GM23338 (cell line): ENCODE measurements around the gene SPON2. TPM values are rescaled to one million over a fixed set of nuclear protein-coding genes. Genes with fewer than 3 reads are reported as not detected.

ENCODE experiments used
- ATAC-seq: fragments of 200-7000 bp; cut with Tn5 transposase; 3 replicates; pipeline ENCODE4 v1.9.1; 2020
- DNase-seq: peaks from one replicate; pipeline ENCODE4 v3.0.0-alpha.2; 2015; ENCODE audit warnings: low spot score
- H2AFZ ChIP-seq: fragments of 200-600 bp; sonication (generic); 2 replicates; pipeline ENCODE4 v1.8.0; 2016; ENCODE audit warnings: antibody characterized with exemption, mild to moderate bottlenecking, moderate library complexity
- H3F3A ChIP-seq: fragments of 200-600 bp; sonication (generic); replicated peaks from 2 replicates; pipeline ENCODE4 v1.8.0; 2017; ENCODE audit warnings: antibody characterized with exemption, mixed run types, low read depth
- H3K27ac ChIP-seq: fragments of 200-600 bp; sonication (generic); 2 replicates; pipeline ENCODE4 v1.6.1; 2016; ENCODE audit warnings: low read depth
- H3K27me3 ChIP-seq: fragments of 200-600 bp; sonication (generic); 2 replicates; pipeline ENCODE4 v1.8.0; 2016; ENCODE audit warnings: mild to moderate bottlenecking, mixed run types, moderate library complexity; ENCODE audit not compliant: insufficient read depth
- H3K36me3 ChIP-seq: fragments of 200-600 bp; sonication (generic); 2 replicates; pipeline ENCODE4 v1.8.0; 2016; ENCODE audit warnings: mild to moderate bottlenecking; ENCODE audit not compliant: insufficient read depth
- H3K4me1 ChIP-seq: fragments of 200-600 bp; sonication (generic); 2 replicates; pipeline ENCODE4 v1.8.0; 2016; ENCODE audit warnings: mild to moderate bottlenecking, moderate library complexity; ENCODE audit not compliant: insufficient read depth
- H3K4me2 ChIP-seq: fragments of 200-600 bp; sonication (generic); 2 replicates; pipeline ENCODE4 v1.7.1; 2017; ENCODE audit warnings: mixed run types
- H3K4me3 ChIP-seq: fragments of 200-600 bp; sonication (generic); 2 replicates; pipeline ENCODE4 v1.6.1; 2016; ENCODE audit warnings: mixed run types
- H3K79me2 ChIP-seq: fragments of 200-600 bp; sonication (generic); replicated peaks from 2 replicates; pipeline ENCODE4 v1.8.0; 2017; ENCODE audit warnings: mild to moderate bottlenecking; ENCODE audit not compliant: insufficient read depth
- H3K9me2 ChIP-seq: fragments of 200-600 bp; sonication (generic); 2 replicates; pipeline ENCODE4 v1.8.0; 2017; ENCODE audit not compliant: insufficient read depth
- H4K20me1 ChIP-seq: fragments of 200-600 bp; sonication (generic); replicated peaks from 2 replicates; pipeline ENCODE4 v1.8.0; 2017; ENCODE audit warnings: mild to moderate bottlenecking; ENCODE audit not compliant: insufficient read depth
- H3K27ac Mint-ChIP-seq: 2 replicates; pipeline ENCODE4 v1.8.0; 2020; ENCODE audit warnings: inconsistent platforms, mild to moderate bottlenecking, moderate library complexity, mixed read lengths
- H3K27me3 Mint-ChIP-seq: 3 replicates; pipeline ENCODE4 v1.8.0; 2022; ENCODE audit warnings: low read depth, mild to moderate bottlenecking, moderate library complexity, mixed read lengths, inconsistent platforms; ENCODE audit not compliant: insufficient read depth, poor library complexity
- H3K36me3 Mint-ChIP-seq: 3 replicates; pipeline ENCODE4 v1.8.0; 2021; ENCODE audit warnings: low read depth, mild to moderate bottlenecking, inconsistent platforms, moderate library complexity, mixed read lengths
- H3K4me1 Mint-ChIP-seq: 3 replicates; pipeline ENCODE4 v1.8.0; 2020; ENCODE audit warnings: mild to moderate bottlenecking, inconsistent platforms, mixed read lengths
- H3K4me3 Mint-ChIP-seq: 3 replicates; pipeline ENCODE4 v1.8.0; 2021; ENCODE audit warnings: moderate library complexity, mild to moderate bottlenecking, inconsistent platforms, mixed read lengths
- H3K9me3 Mint-ChIP-seq: 3 replicates; pipeline ENCODE4 v1.8.0; 2020; ENCODE audit warnings: moderate library complexity, mild to moderate bottlenecking, inconsistent platforms, mixed read lengths
- EZH2 ChIP-seq: fragments of 200-600 bp; sonication (generic); IDR thresholded peaks from one replicate; pipeline ENCODE4 v1.8.0; 2017; ENCODE audit warnings: antibody characterized with exemption, mild to moderate bottlenecking, low read depth; ENCODE audit not compliant: unreplicated experiment
- JUNB ChIP-seq: IDR thresholded peaks from one replicate; pipeline ENCODE4 v1.6.1; 2016; ENCODE audit warnings: antibody characterized with exemption; ENCODE audit not compliant: unreplicated experiment
- REST ChIP-seq: IDR thresholded peaks from one replicate; pipeline ENCODE4 v1.6.1; 2018; ENCODE audit warnings: antibody characterized with exemption; ENCODE audit not compliant: unreplicated experiment
- ZNF331 ChIP-seq: fragments of 250-450 bp; sonication (Bioruptor Pico); IDR thresholded peaks from 2 replicates; pipeline ENCODE4 v1.5.0; 2020; ENCODE audit warnings: low read depth, mild to moderate bottlenecking, moderate library complexity
- polyA plus RNA-seq: library from polyadenylated mRNA; unstranded; fragments of >200 nt; fragmentation: Nextera tagmentation; extraction: Ambion mirVana; gene quantifications from 2 replicates; pipeline ENCODE4 v1.2.1, GENCODE V29; 2016
- total RNA-seq: library from RNA; depleted of rRNA; stranded (reverse); fragments of >200 nt; shearing (Covaris generic); gene quantifications from 2 replicates; pipeline ENCODE4 v1.2.3, GENCODE V29; 2014
- TF ChIP-seq, protein P1 (sequence below), 2 experiments: fragments of 200-600 bp in 1 of 2; sonication (generic) in 1 of 2; conservative IDR thresholded peaks; 2 replicates each; pipeline versions ENCODE4 v1.5.1 to v1.6.1; 2016 to 2017; ENCODE audit warnings: antibody characterized with exemption in 2 of 2, low read depth in 2 of 2, mild to moderate bottlenecking in 2 of 2, moderate library complexity in 1 of 2
- TF ChIP-seq, protein P2 (sequence below): fragments of 250-450 bp; sonication (Bioruptor Pico); IDR thresholded peaks from 2 replicates; pipeline ENCODE4 v1.5.0; 2020; ENCODE audit warnings: mild to moderate bottlenecking, moderate library complexity

The SPON2 gene
- total and polyA plus RNA-seq, 2 experiments from 2014 or later, result 2.1 to 2.4 TPM

GRCh38 chr4:1176398-1177273 is 4.3 kb upstream of the SPON2 start:
- no peaks in the 10 kb centered on the region for H3K4me1 ChIP-seq
- no peak overlapping the region; the same call in 2 of the 3 replicates for H3K4me3 Mint-ChIP-seq
- H3K4me3 ChIP-seq, result no peak overlapping the region
- no peak overlapping the region for H2AFZ ChIP-seq
- H3K9me2 ChIP-seq, result no peaks in the 10 kb centered on the region
- peaks cover 37% of the 10 kb centered on the region for H3K27me3 ChIP-seq
- no peak overlapping the region for H3K4me2 ChIP-seq
- no peaks in the 10 kb centered on the region; the same call in 1 of the 3 replicates for H3K4me1 Mint-ChIP-seq
- H3F3A ChIP-seq, result no peaks in the 10 kb centered on the region
- no peak overlapping the region for H3K27ac ChIP-seq
- H3K27me3 Mint-ChIP-seq, result peaks cover 30% of the 10 kb centered on the region
- H4K20me1 ChIP-seq, result no peaks in the 10 kb centered on the region
- H3K36me3 Mint-ChIP-seq, result peaks cover 3% of the 10 kb centered on the region; the same call in 2 of the 3 replicates
- TF ChIP-seq REST (no peak), JUNB (no peak), ZNF331 (CRISPR knock-in tag) (no peak), EZH2 (no peak)
- TF ChIP-seq, protein P1, sequence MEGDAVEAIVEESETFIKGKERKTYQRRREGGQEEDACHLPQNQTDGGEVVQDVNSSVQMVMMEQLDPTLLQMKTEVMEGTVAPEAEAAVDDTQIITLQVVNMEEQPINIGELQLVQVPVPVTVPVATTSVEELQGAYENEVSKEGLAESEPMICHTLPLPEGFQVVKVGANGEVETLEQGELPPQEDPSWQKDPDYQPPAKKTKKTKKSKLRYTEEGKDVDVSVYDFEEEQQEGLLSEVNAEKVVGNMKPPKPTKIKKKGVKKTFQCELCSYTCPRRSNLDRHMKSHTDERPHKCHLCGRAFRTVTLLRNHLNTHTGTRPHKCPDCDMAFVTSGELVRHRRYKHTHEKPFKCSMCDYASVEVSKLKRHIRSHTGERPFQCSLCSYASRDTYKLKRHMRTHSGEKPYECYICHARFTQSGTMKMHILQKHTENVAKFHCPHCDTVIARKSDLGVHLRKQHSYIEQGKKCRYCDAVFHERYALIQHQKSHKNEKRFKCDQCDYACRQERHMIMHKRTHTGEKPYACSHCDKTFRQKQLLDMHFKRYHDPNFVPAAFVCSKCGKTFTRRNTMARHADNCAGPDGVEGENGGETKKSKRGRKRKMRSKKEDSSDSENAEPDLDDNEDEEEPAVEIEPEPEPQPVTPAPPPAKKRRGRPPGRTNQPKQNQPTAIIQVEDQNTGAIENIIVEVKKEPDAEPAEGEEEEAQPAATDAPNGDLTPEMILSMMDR (conservative IDR thresholded peaks at IDR 0.05; ENCODE audit: low read depth in 2 of 2), result no peak
- TF ChIP-seq, protein P2, sequence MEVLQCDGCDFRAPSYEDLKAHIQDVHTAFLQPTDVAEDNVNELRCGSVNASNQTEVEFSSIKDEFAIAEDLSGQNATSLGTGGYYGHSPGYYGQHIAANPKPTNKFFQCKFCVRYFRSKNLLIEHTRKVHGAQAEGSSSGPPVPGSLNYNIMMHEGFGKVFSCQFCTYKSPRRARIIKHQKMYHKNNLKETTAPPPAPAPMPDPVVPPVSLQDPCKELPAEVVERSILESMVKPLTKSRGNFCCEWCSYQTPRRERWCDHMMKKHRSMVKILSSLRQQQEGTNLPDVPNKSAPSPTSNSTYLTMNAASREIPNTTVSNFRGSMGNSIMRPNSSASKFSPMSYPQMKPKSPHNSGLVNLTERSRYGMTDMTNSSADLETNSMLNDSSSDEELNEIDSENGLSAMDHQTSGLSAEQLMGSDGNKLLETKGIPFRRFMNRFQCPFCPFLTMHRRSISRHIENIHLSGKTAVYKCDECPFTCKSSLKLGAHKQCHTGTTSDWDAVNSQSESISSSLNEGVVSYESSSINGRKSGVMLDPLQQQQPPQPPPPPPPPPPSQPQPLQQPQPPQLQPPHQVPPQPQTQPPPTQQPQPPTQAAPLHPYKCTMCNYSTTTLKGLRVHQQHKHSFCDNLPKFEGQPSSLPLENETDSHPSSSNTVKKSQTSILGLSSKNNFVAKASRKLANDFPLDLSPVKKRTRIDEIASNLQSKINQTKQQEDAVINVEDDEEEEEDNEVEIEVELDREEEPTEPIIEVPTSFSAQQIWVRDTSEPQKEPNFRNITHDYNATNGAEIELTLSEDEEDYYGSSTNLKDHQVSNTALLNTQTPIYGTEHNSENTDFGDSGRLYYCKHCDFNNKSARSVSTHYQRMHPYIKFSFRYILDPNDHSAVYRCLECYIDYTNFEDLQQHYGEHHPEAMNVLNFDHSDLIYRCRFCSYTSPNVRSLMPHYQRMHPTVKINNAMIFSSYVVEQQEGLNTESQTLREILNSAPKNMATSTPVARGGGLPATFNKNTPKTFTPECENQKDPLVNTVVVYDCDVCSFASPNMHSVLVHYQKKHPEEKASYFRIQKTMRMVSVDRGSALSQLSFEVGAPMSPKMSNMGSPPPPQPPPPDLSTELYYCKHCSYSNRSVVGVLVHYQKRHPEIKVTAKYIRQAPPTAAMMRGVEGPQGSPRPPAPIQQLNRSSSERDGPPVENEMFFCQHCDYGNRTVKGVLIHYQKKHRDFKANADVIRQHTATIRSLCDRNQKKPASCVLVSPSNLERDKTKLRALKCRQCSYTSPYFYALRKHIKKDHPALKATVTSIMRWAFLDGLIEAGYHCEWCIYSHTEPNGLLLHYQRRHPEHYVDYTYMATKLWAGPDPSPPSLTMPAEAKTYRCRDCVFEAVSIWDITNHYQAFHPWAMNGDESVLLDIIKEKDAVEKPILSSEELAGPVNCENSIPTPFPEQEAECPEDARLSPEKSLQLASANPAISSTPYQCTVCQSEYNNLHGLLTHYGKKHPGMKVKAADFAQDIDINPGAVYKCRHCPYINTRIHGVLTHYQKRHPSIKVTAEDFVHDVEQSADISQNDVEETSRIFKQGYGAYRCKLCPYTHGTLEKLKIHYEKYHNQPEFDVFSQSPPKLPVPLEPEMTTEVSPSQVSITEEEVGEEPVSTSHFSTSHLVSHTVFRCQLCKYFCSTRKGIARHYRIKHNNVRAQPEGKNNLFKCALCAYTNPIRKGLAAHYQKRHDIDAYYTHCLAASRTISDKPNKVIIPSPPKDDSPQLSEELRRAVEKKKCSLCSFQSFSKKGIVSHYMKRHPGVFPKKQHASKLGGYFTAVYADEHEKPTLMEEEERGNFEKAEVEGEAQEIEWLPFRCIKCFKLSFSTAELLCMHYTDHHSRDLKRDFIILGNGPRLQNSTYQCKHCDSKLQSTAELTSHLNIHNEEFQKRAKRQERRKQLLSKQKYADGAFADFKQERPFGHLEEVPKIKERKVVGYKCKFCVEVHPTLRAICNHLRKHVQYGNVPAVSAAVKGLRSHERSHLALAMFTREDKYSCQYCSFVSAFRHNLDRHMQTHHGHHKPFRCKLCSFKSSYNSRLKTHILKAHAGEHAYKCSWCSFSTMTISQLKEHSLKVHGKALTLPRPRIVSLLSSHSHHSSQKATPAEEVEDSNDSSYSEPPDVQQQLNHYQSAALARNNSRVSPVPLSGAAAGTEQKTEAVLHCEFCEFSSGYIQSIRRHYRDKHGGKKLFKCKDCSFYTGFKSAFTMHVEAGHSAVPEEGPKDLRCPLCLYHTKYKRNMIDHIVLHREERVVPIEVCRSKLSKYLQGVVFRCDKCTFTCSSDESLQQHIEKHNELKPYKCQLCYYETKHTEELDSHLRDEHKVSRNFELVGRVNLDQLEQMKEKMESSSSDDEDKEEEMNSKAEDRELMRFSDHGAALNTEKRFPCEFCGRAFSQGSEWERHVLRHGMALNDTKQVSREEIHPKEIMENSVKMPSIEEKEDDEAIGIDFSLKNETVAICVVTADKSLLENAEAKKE (CRISPR knock-in tag), result no peak
- 0 out of 2 replicates have a peak, but pooled peaks cover 7% of the 10 kb centered on the region for H3K36me3 ChIP-seq
- H3K79me2 ChIP-seq, result no peaks in the 10 kb centered on the region
- ATAC-seq (no peak), DNase-seq (no peak)
- H3K27ac Mint-ChIP-seq, result no peak overlapping the region
- H3K9me3 Mint-ChIP-seq, result peaks cover 29% of the 10 kb centered on the region
